Naive B cell (primary cell): Measurements from ENCODE around the gene PLEKHH2. TPM values are rescaled to one million over a fixed set of nuclear protein-coding genes. Genes with fewer than 3 reads are reported as not detected.
A peak's percentile ranks its signal among the peaks of the same experiment; 100 is the strongest.
"Not testable (repeated sequence)": the region's sequence is repeated elsewhere in the genome, so short reads cannot be mapped to it uniquely, and the experiment has no call there.

ENCODE experiments used
- ATAC-seq, 2 donors: fragments of 150-1000 bp; cut with Tn5 transposase; 2 replicates each; pipeline ENCODE4 v1.10.0; 2021; ENCODE audit warnings: low read depth in 2 of 2, mild to moderate bottlenecking in 2 of 2, moderate library complexity in 2 of 2
- DNase-seq: peaks from one replicate; pipeline ENCODE4 v3.0.0; 2022
- H3K27ac Mint-ChIP-seq, 6 donors: one replicate each; pipeline ENCODE4 v1.8.0; 2020 to 2022; ENCODE audit warnings: mild to moderate bottlenecking in 6 of 6, mixed read lengths in 6 of 6, moderate library complexity in 5 of 6, inconsistent platforms in 2 of 6
- H3K27me3 Mint-ChIP-seq, 3 donors: one replicate each; pipeline ENCODE4 v1.8.0; 2021 to 2022; ENCODE audit warnings: mixed read lengths in 3 of 3, mild to moderate bottlenecking in 1 of 3
- H3K36me3 Mint-ChIP-seq, 2 donors: one replicate each; pipeline ENCODE4 v1.8.0; 2020 to 2022; ENCODE audit warnings: mixed read lengths in 2 of 2, inconsistent platforms in 1 of 2, mild to moderate bottlenecking in 1 of 2
- H3K4me1 Mint-ChIP-seq, 3 donors: one replicate each; pipeline ENCODE4 v1.8.0; 2020 to 2022; ENCODE audit warnings: mixed read lengths in 3 of 3, inconsistent platforms in 1 of 3, mild to moderate bottlenecking in 1 of 3, moderate library complexity in 1 of 3
- H3K4me3 Mint-ChIP-seq, 8 donors: one replicate each; pipeline ENCODE4 v1.8.0; 2020 to 2022; ENCODE audit warnings: mild to moderate bottlenecking in 8 of 8, mixed read lengths in 8 of 8, moderate library complexity in 8 of 8, inconsistent platforms in 2 of 8
- H3K9me3 Mint-ChIP-seq, 7 donors: one replicate each; pipeline ENCODE4 v1.8.0; 2020 to 2022; ENCODE audit warnings: mixed read lengths in 7 of 7, mild to moderate bottlenecking in 5 of 7, inconsistent platforms in 2 of 7, moderate library complexity in 1 of 7
- polyA plus RNA-seq, 6 donors: library from polyadenylated mRNA; unstranded; fragments of 300-500 nt; fragmentation: Illumina TruSeq; gene quantifications; one replicate each; pipeline ENCODE4 v1.2.3, GENCODE V29; 2021; ENCODE audit warnings: low read depth in 6 of 6

The PLEKHH2 gene
- polyA plus RNA-seq, 6 donors from 2014 or later: not detected

DNA sequence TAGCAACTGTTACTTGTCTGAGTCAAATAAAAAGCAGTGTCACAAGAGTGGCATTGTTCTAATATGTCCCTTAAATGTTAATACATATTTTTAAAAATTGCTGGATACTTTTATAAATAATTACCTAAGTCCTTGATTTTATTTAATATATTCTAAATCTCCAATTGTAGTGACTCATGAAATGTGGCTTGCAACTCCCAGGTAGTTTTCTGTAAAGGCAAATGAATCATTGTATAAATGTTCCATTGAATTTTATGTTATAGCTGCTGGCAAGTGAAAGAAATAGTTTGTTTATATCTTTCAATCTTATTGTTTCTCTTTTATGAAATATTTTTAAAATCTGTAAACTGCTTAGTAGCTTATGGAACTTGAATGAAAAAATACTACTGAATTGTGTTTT, 71.8 kb downstream of the PLEKHH2 start:
- ATAC-seq: no peak
- Mint-ChIP-seq H3K36me3 (no peaks in the 10 kb centered on the region), H3K27ac (peak overlapping the region in 1 of 6 donors; percentile 23), H3K4me3 (no peak overlapping the region), H3K27me3 (peaks cover 30 to 41% (median 35%) of the 10 kb centered on the region in 3 donors), H3K9me3 (peaks cover 0 to 2% (median 0%) of the 10 kb centered on the region in 7 donors), H3K4me1 (no peaks in the 10 kb centered on the region)
- no peak for DNase-seq

DNA sequence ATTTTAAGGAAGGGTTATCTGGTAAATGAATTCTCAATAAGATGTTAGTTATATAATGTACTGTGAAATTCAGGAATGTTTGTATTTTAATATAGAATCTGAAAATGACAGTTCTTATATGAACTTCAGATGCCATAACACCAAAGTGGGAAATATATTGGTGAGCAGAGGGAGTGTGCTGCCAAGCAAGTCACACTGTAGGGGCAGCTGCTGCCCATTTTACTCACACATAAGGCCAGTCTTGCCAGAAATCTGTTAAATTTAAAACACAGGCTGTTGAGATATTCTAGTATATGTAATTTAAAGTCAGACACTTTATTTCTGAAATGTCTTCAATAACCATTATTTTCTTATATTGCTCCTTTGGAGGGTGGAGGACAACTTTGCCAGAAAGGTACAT, 73.8 kb downstream of the PLEKHH2 start:
- H3K27me3 Mint-ChIP-seq: peaks cover 39 to 45% (median 44%) of the 10 kb centered on the region in 3 donors

GRCh38 chr2:43714164-43714563, 77.1 kb downstream of the PLEKHH2 start:
- H3K36me3 Mint-ChIP-seq: no peaks in the 10 kb centered on the region
- H3K27me3 Mint-ChIP-seq: peaks cover 39 to 44% (median 43%) of the 10 kb centered on the region in 3 donors
- no peak overlapping the region for H3K4me3 Mint-ChIP-seq
- peaks cover 0 to 3% (median 0%) of the 10 kb centered on the region in 7 donors for H3K9me3 Mint-ChIP-seq
- DNase-seq (no peak), ATAC-seq (no peak)
- H3K4me1 Mint-ChIP-seq: peaks cover 0 to 9% (median 6%) of the 10 kb centered on the region in 3 donors
- no peak overlapping the region for H3K27ac Mint-ChIP-seq

More for the DNA sequence above, 73.8 kb downstream of the PLEKHH2 start:
- H3K9me3 Mint-ChIP-seq: peaks cover 0 to 3% (median 0%) of the 10 kb centered on the region in 7 donors
- no peak overlapping the region for H3K4me3 Mint-ChIP-seq
- no peaks in the 10 kb centered on the region for H3K36me3 Mint-ChIP-seq
- no peaks in the 10 kb centered on the region for H3K4me1 Mint-ChIP-seq
- DNase-seq: no peak
- no peak overlapping the region for H3K27ac Mint-ChIP-seq
- no peak for ATAC-seq

GRCh38 chr2:43715300-43716098, 78.4 kb downstream of the PLEKHH2 start:
- peaks cover 0 to 9% (median 6%) of the 10 kb centered on the region in 3 donors for H3K4me1 Mint-ChIP-seq
- no peak for ATAC-seq
- peak overlapping the region in 1 of 8 donors; percentile 47 for H3K4me3 Mint-ChIP-seq
- peaks cover 0 to 3% (median 0%) of the 10 kb centered on the region in 7 donors for H3K9me3 Mint-ChIP-seq
- H3K27ac Mint-ChIP-seq: no peak overlapping the region
- DNase-seq: no peak
- H3K27me3 Mint-ChIP-seq: peaks cover 34 to 37% (median 36%) of the 10 kb centered on the region in 3 donors
- H3K36me3 Mint-ChIP-seq: no peaks in the 10 kb centered on the region

DNA sequence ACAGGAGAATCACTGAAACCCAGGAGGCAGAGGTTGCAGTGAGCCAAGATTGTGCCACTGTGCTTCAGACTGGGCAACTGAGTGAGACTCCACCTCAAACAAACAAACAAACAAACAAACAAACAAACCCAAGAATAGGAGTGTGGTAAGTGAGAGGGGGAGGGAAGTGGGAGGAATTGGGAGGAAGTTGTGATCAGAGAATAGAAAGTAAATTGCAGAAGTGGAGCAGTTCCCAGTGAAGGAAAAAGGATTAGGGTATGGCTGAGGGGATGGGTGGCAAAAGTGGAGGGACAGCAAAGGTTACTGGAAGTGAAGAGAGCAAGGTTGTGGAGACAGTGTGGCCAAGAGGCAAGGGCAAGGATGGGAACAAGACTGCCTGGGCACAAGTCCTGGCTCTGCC, 80.3 kb downstream of the PLEKHH2 start:
- H3K36me3 Mint-ChIP-seq: no peaks in the 10 kb centered on the region
- H3K4me1 Mint-ChIP-seq: peaks cover 0 to 9% (median 6%) of the 10 kb centered on the region in 3 donors
- peaks cover 27 to 33% (median 30%) of the 10 kb centered on the region in 3 donors for H3K27me3 Mint-ChIP-seq
- peak overlapping the region in 2 of 6 donors; percentile 57 to 74 for H3K27ac Mint-ChIP-seq
- peaks cover 0 to 3% (median 0%) of the 10 kb centered on the region in 7 donors for H3K9me3 Mint-ChIP-seq
- ATAC-seq (no peak), DNase-seq (no peak)
- H3K4me3 Mint-ChIP-seq: peak overlapping the region in 1 of 8 donors; percentile 31

GRCh38 chr2:43718530-43719124, 81.6 kb downstream of the PLEKHH2 start:
- Mint-ChIP-seq H3K27me3 (peaks cover 25 to 41% (median 31%) of the 10 kb centered on the region in 3 donors), H3K4me3 (no peak overlapping the region), H3K4me1 (peaks cover 0 to 9% (median 6%) of the 10 kb centered on the region in 3 donors), H3K9me3 (peaks cover 0 to 3% (median 0%) of the 10 kb centered on the region in 7 donors), H3K36me3 (no peaks in the 10 kb centered on the region), H3K27ac (no peak overlapping the region)
- no peak for ATAC-seq
- DNase-seq: no peak

DNA sequence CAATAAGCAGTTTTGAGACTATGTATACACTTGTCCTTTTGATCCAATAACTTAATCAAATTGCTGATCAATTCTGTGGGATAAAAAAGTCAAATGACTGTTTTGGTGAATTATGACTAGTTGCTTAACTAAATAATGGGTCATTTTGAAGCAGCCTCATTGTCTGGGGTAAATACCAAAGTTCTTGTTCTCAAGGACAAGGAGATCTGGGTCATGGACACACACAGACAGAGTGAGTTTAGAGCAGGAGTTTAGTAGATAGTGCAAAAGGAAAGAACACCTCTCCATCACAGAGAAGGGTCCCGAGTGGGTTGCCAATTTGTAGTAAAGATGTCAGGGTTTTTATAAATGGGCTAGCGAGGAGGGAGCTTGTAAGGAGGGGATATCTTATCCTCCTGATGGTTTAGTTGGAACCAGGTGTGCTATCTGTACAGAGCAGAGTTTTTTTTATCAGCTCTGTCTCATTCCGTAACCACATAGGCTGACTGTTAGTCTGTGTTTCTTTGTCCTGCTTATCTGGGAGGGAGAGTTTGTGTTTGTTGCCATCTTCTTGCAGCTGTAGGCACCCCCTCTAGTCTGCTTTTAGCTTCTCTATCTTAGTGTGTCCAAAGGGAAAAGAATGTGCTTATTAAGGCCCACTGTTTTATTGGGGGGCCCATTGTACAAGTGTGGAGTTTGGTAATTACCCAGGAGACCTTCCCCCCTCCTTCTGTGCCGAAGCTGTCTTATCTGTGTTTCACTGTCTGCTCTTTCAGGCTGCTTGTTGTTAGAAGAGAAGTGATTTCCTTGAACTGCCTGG, 87.9 kb downstream of the PLEKHH2 start:
- ATAC-seq: no peak
- Mint-ChIP-seq H3K27ac (peak overlapping the region in 1 of 6 donors; percentile 2), H3K4me1 (no peaks in the 10 kb centered on the region), H3K4me3 (no peak overlapping the region), H3K9me3 (no peaks in the 10 kb centered on the region), H3K36me3 (no peaks in the 10 kb centered on the region), H3K27me3 (peaks cover 7 to 22% (median 21%) of the 10 kb centered on the region in 3 donors)
- no peak for DNase-seq

GRCh38 chr2:43725711-43726246, 88.7 kb downstream of the PLEKHH2 start:
- no peak for ATAC-seq
- no peaks in the 10 kb centered on the region for H3K36me3 Mint-ChIP-seq
- no peak overlapping the region for H3K27ac Mint-ChIP-seq
- no peak overlapping the region for H3K4me3 Mint-ChIP-seq
- peaks cover 7 to 25% (median 21%) of the 10 kb centered on the region in 3 donors for H3K27me3 Mint-ChIP-seq
- DNase-seq: no peak
- no peaks in the 10 kb centered on the region for H3K4me1 Mint-ChIP-seq
- no peaks in the 10 kb centered on the region for H3K9me3 Mint-ChIP-seq

DNA sequence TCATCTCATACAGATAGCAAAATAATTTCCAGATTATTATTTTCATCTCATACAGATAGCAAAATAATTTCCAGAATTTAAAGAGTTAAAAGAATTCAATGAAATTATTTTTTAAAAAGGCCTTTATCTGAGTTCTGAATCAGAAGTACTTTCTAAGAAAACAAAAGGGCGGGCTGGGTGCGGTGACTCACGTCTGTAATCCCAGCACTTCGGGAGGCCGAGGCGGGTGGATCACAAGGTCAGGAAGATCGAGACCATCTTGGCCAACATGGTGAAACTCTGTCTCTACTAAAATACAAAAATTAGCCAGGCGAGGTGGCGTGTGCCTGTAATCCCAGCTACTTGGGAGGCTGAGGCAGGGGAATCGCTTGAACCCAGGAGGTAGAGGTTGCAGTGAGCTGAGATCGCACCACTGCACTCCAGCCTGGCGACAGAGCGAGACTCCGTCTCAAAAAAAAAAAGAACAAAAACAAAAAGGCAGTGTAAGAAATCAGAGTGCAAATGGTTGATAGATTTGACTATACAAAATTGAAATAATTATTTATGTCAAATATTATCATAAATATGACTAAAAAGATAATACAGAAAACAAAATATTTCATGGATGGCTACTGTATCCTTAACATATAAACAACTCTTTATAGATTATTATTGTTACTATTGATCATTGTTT, 90.0 kb downstream of the PLEKHH2 start:
- H3K27me3 Mint-ChIP-seq: peaks cover 7 to 27% (median 23%) of the 10 kb centered on the region in 3 donors
- not testable (repeated sequence) for H3K9me3 Mint-ChIP-seq, H3K27ac Mint-ChIP-seq, H3K36me3 Mint-ChIP-seq, H3K4me3 Mint-ChIP-seq, ATAC-seq, DNase-seq, H3K4me1 Mint-ChIP-seq

DNA sequence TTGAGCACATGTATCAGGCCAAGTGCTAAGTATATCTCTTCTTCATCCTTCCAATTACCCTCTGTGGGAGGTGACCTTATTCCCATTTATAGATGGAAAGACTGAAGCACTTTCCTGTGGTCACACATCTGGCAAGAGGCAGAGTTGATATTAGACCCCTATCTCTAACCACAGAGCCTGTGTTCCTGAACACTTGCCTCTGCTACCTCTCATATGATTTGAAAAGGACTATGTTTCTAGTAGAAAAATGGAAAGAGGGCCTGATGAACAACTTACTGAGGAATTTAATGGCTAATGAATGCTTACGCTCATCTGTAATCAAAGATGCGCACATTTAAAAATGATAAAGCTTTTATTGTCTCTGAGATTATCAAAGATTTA, 90.6 kb downstream of the PLEKHH2 start:
- H3K27me3 Mint-ChIP-seq: peaks cover 12 to 32% (median 28%) of the 10 kb centered on the region in 3 donors
- DNase-seq (no peak), ATAC-seq (no peak)
- no peak overlapping the region for H3K27ac Mint-ChIP-seq
- no peaks in the 10 kb centered on the region for H3K9me3 Mint-ChIP-seq
- no peak overlapping the region for H3K4me3 Mint-ChIP-seq
- no peaks in the 10 kb centered on the region for H3K36me3 Mint-ChIP-seq
- H3K4me1 Mint-ChIP-seq: no peaks in the 10 kb centered on the region

DNA sequence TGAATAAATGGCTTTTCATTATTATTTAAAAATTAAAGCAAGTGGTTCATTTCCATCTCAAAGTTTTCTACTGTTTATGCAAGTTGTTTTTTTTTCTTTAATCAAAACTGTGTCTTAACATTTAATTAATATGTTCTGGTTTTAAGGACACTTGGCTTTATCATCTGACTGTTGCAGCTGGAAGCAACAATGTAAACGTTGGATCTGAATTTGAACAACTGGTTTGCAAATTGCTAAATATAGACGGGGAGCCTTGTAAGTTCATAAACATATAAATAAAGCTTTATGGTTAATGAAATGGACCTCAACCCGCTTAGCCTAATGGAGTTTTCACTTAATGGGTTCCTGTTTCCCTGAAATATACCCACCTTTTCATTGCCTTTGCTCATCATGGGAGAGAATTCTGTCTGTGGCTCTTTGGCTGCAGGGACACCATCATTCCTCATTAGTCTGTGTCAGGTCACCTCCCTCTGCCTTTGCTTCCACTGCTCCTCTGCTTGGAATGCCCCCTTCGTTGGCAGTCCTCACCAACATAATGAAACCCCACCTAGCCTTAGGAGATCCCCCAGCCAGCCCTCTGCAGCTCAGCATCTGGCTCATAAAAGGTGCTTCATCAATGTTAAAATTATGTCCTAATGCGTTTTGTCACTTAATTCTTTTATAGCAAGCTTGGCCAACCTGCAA, 92.6 kb downstream of the PLEKHH2 start:
- peaks cover 20 to 24% (median 24%) of the 10 kb centered on the region in 3 donors for H3K27me3 Mint-ChIP-seq
- no peak overlapping the region for H3K27ac Mint-ChIP-seq
- ATAC-seq: no peak
- H3K4me3 Mint-ChIP-seq: no peak overlapping the region
- no peaks in the 10 kb centered on the region for H3K4me1 Mint-ChIP-seq
- no peaks in the 10 kb centered on the region for H3K36me3 Mint-ChIP-seq
- DNase-seq: no peak
- H3K9me3 Mint-ChIP-seq: no peaks in the 10 kb centered on the region

GRCh38 chr2:43731211-43731610, 94.2 kb downstream of the PLEKHH2 start:
- H3K9me3 Mint-ChIP-seq: no peaks in the 10 kb centered on the region
- no peak overlapping the region for H3K27ac Mint-ChIP-seq
- ATAC-seq: no peak
- H3K27me3 Mint-ChIP-seq: peaks cover 17 to 25% (median 20%) of the 10 kb centered on the region in 3 donors
- H3K4me1 Mint-ChIP-seq: no peaks in the 10 kb centered on the region
- no peaks in the 10 kb centered on the region for H3K36me3 Mint-ChIP-seq
- DNase-seq: no peak
- H3K4me3 Mint-ChIP-seq: no peak overlapping the region
